ENCODE measurements around the gene TMEM74B.

The TMEM74B gene

GRCh38 chr20:1163653-1164052, 21.1 kb downstream of the TMEM74B start:
- TF ChIP-seq SIN3A (IDR thresholded peaks at IDR 0.05; ENCODE audit: borderline replicate concordance, insufficient read depth, low read length) (no peak), FOXP2 (optimal IDR thresholded peaks at IDR 0.05; ENCODE audit: borderline replicate concordance, extremely low read depth, extremely low read length, insufficient read depth) (no peak), POLR2AphosphoS5 (IDR thresholded peaks at IDR 0.05; ENCODE audit: low read depth, low read length) (no peak), TAF1 (IDR thresholded peaks at IDR 0.05; ENCODE audit: borderline replicate concordance, insufficient read depth, low read length) (no peak), REST (IDR thresholded peaks at IDR 0.05; ENCODE audit: insufficient read depth in 1 of 2, low read depth in 2 of 2, low read length in 2 of 2) (no peak)

- TF ChIP-seq REST (IDR thresholded peaks at IDR 0.05; ENCODE audit: insufficient read depth in 1 of 2, low read depth in 2 of 2, low read length in 2 of 2) (no peak), SIN3A (IDR thresholded peaks at IDR 0.05; ENCODE audit: borderline replicate concordance, insufficient read depth, low read length) (no peak), FOXP2 (optimal IDR thresholded peaks at IDR 0.05; ENCODE audit: borderline replicate concordance, extremely low read depth, extremely low read length, insufficient read depth) (no peak), POLR2AphosphoS5 (IDR thresholded peaks at IDR 0.05; ENCODE audit: low read depth, low read length) (no peak), TAF1 (IDR thresholded peaks at IDR 0.05; ENCODE audit: borderline replicate concordance, insufficient read depth, low read length) (no peak)
Observed at GRCh38 chr20:1163105-1163504, 21.7 kb downstream of the TMEM74B start.

DNA sequence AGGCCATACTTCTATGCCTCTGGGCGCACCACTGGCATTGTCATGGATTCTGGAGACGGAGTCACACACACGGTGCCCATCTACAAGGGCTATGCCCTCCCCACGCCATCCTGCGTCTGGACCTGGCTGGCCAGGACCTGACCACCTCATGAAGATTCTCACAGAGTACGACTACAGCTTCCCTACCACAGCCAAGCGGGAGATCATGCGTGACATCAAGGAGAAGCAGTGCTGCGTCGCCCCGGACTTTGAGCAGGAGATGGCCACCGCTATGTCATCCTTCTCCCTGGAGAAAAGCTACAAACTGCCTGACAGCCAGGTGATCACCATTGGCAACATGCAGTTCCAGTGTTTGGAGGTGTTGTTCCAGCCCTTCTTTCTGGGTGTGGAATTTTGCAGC, 23.8 kb downstream of the TMEM74B start:
- TF ChIP-seq FOXP2 (optimal IDR thresholded peaks at IDR 0.05; ENCODE audit: borderline replicate concordance, extremely low read depth, extremely low read length, insufficient read depth) (no peak), REST (IDR thresholded peaks at IDR 0.05; ENCODE audit: insufficient read depth in 1 of 2, low read depth in 2 of 2, low read length in 2 of 2) (no peak), SIN3A (IDR thresholded peaks at IDR 0.05; ENCODE audit: borderline replicate concordance, insufficient read depth, low read length) (no peak), POLR2AphosphoS5 (IDR thresholded peaks at IDR 0.05; ENCODE audit: low read depth, low read length) (no peak), TAF1 (IDR thresholded peaks at IDR 0.05; ENCODE audit: borderline replicate concordance, insufficient read depth, low read length) (no peak)

DNA sequence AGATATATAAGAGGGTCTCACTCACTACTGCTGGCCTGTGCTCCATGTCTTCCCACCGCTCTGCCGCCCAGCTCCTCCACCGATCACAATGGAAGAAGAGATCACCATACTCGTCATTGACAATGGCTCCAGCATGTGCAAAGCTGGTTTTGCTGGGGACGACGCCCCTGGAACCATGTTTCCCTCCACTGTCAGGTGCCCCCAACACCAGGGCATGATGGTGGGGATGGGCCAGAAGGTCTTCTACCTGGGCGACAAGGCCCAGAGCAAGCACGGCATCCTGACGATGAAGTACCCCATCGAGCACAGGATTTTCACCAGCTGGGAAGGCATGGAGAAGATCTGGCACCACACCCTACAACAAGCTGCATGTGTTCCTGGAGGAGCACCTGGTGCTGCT, 24.3 kb downstream of the TMEM74B start:
- TF ChIP-seq POLR2AphosphoS5 (IDR thresholded peaks at IDR 0.05; ENCODE audit: low read depth, low read length) = no peak
- no peak for TF ChIP-seq REST (IDR thresholded peaks at IDR 0.05; ENCODE audit: insufficient read depth in 1 of 2, low read depth in 2 of 2, low read length in 2 of 2)
- no peak for TF ChIP-seq FOXP2 (optimal IDR thresholded peaks at IDR 0.05; ENCODE audit: borderline replicate concordance, extremely low read depth, extremely low read length, insufficient read depth)
- no peak for TF ChIP-seq SIN3A (IDR thresholded peaks at IDR 0.05; ENCODE audit: borderline replicate concordance, insufficient read depth, low read length)
- TF ChIP-seq TAF1 (IDR thresholded peaks at IDR 0.05; ENCODE audit: borderline replicate concordance, insufficient read depth, low read length) = no peak

GRCh38 chr20:1155342-1155741, 29.4 kb downstream of the TMEM74B start:
- TF ChIP-seq POLR2AphosphoS5 (IDR thresholded peaks at IDR 0.05; ENCODE audit: low read depth, low read length) = no peak

Data from PFSK-1 (cell line).